ENCODE results near the gene MUC4.

- TF ChIP-seq JUND (IDR thresholded peaks at IDR 0.05; ENCODE audit: low read depth, low read length) = no peak
- no peak for TF ChIP-seq RAD21 (IDR thresholded peaks at IDR 0.05; ENCODE audit: insufficient read depth, low read depth, low read length)
- TF ChIP-seq BHLHE40 (IDR thresholded peaks at IDR 0.05; ENCODE audit: borderline replicate concordance in 1 of 2, low read depth in 2 of 2, low read length in 1 of 2) = no peak
- no peak for TF ChIP-seq POLR2A (IDR thresholded peaks at IDR 0.05; ENCODE audit: low read depth, low read length)
- TF ChIP-seq TCF12 (IDR thresholded peaks at IDR 0.05; ENCODE audit: low read depth, low read length) = no peak
- TF ChIP-seq, protein P1, sequence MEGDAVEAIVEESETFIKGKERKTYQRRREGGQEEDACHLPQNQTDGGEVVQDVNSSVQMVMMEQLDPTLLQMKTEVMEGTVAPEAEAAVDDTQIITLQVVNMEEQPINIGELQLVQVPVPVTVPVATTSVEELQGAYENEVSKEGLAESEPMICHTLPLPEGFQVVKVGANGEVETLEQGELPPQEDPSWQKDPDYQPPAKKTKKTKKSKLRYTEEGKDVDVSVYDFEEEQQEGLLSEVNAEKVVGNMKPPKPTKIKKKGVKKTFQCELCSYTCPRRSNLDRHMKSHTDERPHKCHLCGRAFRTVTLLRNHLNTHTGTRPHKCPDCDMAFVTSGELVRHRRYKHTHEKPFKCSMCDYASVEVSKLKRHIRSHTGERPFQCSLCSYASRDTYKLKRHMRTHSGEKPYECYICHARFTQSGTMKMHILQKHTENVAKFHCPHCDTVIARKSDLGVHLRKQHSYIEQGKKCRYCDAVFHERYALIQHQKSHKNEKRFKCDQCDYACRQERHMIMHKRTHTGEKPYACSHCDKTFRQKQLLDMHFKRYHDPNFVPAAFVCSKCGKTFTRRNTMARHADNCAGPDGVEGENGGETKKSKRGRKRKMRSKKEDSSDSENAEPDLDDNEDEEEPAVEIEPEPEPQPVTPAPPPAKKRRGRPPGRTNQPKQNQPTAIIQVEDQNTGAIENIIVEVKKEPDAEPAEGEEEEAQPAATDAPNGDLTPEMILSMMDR (IDR thresholded peaks at IDR 0.05 in 2 of 3, conservative IDR thresholded peaks at IDR 0.05 in 1 of 3; ENCODE audit: control insufficient read depth in 2 of 3, extremely low read depth in 1 of 3, insufficient read depth in 1 of 3, low read depth in 3 of 3, low read length in 3 of 3) = no peak
- TF ChIP-seq CBFB (IDR thresholded peaks at IDR 0.05; ENCODE audit: low read depth) = no peak
- TF ChIP-seq MAX (IDR thresholded peaks at IDR 0.05; ENCODE audit: low read depth, low read length) = no peak
- TF ChIP-seq IRF3 (IDR thresholded peaks at IDR 0.05) = no peak
- TF ChIP-seq SPI1 (IDR thresholded peaks at IDR 0.05; ENCODE audit: borderline replicate concordance, insufficient read depth, low read depth, low read length) = no peak
- no peak for TF ChIP-seq SREBF2 (IDR thresholded peaks at IDR 0.05; ENCODE audit: low read length)
Measured at GRCh38 chr3:195807681-195808121, 4.0 kb downstream of the MUC4 start.

All from GM12878 (cell line).